GM19193 (cell line): ENCODE data around the gene ATP8A1.

Experiments used
- POLR2A ChIP-seq: IDR thresholded peaks from 4 replicates; pipeline ENCODE4 v1.6.1; 2011; ENCODE audit not compliant: insufficient read depth, insufficient read length; ENCODE audit errors: extremely low read depth

ATP8A1 gene

DNA sequence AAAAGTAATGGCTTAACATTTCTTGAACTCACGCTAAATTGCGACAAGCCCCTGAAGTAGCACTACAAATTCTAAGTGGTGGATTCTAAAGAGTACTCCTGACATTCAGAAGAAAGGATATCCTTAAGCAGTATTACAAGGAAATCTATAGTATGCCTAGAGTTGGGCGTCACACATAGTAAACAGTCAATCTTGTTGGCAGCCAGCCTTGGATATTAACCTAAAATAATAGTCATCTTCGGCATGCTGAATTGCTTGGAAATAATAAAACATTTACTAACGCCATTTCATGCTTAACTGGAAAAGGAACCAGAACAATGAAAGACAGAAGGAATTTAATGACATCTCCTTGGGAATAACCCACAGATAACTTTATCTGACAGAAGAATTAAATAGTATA is 18.6 kb downstream of the ATP8A1 start:
- TF ChIP-seq POLR2A, result no peak

DNA sequence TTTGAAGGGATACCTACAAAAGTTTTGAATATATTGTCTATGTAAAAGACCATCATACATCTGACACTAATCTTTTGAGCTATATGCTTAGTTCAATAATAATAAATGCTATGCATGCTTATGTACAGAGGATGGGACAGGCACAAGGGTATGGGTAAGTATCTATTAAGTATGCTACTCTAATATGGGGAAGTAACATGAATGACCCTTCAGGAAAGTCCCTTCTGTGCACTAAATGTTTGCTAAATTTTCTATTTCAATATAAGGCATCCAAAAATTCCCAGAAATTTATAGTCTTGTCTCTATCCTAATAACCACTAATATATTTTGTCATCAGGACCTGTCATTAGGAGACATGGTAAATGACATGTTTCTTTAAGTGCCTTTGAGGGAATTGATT is 19.0 kb downstream of the ATP8A1 start:
- no peak for TF ChIP-seq POLR2A

DNA sequence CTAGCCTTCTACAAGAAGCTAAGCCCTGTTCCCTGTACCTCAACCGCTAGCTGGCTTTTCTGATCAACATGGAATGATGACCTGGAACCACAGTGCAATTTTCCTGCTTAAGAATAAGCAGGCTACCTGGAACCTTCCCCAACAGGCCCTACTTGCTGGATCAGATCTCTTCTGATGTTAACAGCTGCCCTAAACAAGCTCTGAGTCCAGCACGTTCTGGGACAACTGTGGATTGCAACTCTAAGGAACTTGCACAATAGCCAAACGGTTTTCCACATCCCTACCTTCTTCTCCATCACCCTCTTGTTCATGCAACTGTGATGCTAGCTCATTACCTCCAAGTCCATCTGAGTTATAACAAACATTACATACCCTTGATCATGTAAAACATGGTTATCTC is 19.8 kb downstream of the ATP8A1 start:
- no peak for TF ChIP-seq POLR2A

DNA sequence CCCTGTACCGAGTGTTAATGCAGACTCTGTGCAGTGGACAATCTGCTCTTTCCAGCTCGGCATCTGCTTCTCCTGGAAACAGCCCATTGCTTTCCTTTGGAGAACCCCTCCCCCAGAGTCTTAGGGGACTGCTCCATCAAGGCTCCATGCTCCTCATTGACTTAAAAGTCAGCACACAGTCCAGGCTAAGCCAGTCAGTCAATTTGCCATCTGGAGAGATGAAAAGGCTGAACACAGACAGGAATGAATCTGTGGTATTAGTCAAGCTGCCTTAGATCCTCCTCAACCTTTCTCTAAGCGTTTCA is 20.3 kb downstream of the ATP8A1 start:
- no peak for TF ChIP-seq POLR2A

DNA sequence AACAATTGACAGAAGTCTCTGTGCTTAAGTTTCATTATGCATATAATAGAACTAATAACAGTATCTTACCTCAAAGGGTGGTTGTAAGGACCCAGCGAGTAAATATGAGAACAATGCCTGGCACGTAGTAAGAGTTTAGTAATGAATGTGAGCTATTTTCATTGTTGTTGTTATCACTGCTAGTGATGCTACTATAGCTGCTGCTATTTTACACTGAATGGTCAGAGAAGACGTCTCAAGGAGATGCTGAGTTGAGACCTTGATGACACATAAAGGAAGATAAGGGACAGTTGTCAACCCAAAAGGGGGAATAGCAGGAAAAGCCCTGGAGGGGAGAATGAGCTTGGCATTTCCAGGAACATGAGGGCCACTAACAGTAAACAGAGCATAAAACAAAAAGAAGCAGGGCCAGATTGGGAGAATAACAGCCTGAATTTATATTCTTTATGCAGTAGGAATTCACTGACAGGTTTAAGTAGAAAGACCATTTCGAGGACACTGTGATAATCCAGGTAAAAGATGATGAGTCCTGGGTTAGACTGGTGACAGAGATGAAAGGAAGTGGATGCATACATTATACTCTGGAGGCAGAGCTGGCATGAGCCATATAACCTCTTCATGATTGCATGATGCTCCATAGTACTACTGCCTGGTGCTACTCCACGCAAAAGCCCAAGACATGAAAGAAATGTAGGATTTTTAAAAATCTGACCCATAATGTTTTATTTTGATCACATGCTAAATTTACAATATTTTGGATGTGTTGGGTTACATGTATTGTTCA is 23.1 kb downstream of the ATP8A1 start:
- TF ChIP-seq POLR2A, result no peak

DNA sequence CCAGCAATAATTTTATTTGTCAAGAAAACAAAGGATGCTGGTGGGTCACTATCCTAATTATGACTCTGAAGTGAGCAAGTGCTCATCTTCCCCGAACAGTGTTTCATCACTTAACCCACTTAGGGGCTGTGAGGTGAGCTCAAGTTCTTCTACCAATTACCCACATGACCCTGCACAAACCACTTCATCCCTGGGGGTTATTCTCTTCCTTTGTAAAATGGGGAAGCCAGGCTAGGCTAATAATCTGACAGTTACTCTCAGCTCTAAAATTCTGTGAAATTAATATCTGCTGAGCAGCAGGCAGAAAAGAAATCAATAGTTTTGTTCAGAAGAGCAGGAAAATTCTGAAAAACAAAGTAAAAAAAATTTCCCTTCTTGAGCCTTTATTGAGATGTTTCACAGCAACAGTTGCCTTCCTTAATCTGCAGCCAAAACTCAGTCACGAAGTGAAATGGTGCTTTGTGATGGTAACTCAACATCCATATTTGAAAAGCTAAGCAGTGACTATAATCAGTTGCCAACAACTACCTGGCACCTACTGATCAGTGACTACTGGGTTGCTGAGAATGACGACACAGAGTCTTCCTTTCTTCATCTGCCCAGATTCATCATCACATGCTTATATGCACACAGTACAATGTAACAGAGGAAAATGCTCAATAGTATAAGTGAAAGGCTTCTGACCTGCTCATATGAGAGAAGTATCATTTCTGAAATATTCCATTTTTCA is 24.1 kb downstream of the ATP8A1 start:
- TF ChIP-seq POLR2A, result no peak

DNA sequence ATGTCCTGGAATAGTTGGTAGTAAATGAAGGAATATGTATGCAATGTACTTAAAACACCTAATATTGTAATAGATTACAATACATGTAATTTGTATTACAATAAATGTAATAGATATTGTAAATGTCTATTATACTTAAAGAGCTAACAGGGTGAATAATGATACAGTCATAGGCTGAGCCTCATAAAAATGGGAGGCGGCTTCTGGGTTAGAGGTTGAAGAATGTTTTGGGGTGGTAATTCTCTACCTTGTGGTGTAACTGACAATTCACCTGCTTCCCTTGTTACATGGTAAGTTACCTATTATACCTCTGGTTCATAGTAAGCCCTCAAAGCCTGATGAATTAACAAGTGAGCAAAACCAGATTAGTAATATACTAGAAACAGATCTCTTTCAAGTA is 26.0 kb downstream of the ATP8A1 start:
- no peak for TF ChIP-seq POLR2A

DNA sequence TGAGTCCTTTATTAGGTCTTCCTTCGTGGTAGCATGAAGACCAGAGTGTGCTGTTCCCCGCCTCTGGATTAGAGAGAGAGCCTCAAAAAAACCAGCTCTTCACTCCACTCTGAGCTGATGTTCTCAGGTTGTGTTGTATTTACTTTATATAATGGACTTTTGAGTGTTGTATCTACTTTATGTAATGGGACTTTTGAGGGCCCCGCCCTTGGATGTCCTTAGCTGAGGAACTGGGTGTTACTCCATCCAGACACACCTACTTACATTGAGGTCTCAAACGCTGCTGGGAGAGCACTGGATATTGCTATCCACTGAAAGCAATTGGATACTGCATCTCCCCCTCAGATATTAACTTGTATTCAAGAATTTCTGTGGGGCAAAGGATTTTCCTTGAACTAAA is 28.2 kb downstream of the ATP8A1 start:
- TF ChIP-seq POLR2A, result no peak

DNA sequence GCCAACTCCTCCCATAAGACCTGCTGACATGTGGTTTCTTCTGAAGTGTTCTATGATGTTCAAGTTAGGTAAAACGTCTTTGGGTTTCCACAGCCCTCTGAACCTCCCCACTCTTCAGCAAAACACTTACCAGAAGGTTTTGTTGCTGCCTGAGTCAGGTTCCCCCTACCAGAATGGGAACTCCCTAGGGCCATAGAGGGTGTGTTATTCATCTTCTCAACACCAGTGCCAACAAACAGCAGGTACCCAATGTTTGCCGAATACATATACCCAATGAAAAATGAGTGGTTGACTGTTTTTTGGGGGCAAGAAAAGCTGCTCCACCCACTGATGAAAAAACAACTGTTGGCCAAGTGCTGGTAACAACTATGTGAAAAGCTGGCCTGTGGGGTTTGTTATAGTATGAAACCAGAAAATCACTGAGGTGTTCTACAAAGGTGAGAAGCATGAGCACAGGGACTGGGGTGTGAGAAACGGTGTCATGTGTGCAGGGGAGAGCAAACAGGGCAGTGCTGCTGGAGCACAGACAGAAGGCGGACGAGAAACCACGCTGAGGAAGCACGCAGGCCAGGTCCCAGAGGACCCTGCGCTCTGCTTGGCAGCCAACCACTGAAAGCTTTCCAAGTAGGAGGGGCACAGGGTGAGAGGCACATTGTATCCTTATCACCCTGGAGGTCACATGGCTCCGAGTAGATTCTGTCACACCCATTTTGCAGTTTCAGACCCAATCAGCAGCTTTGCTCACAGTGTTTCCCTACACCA is 28.8 kb downstream of the ATP8A1 start:
- peak; percentile 66 for TF ChIP-seq POLR2A

DNA sequence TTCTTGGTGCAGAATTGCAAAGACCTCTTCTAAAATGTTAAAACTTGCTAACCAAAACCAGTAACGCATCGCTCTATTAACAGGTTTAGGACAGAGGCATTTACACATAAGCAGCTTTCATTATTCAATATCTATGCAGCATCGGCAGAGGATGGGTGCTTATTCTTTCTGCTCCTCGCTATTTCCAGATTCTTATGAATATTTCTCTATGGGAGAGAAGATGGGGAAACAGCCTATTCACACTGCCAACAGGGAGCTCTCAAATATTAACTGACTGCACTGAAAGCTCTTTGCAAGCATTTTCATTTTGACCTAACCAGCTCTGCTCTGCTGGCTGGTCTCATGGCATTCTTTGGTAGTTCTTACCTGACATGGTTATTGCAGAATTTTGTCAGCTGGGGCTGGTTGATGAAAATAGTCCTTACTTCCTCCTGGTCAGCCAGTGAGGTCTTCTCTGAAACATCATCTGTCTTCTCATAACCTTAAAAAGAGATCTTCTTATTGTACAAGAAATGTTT is 30.2 kb downstream of the ATP8A1 start:
- no peak for TF ChIP-seq POLR2A

DNA sequence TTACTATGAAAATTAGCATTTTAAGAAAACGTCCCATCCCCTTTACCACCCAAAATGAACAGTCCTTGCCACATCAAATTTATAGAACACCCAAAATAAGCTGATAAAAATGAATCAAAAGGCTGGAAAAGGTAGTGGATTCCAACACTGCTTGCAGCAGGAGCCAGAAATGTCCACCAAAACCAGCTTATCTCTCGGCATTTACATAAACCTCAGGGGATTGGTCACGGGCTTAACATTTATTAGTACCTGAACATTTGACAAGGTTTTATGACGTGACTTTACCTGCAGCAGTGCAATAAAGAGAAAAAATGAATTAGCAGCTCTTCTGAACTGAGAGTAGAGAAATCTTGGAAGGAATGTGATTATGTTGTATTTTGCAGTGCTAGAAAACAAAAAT is 31.6 kb downstream of the ATP8A1 start:
- TF ChIP-seq POLR2A, result no peak

DNA sequence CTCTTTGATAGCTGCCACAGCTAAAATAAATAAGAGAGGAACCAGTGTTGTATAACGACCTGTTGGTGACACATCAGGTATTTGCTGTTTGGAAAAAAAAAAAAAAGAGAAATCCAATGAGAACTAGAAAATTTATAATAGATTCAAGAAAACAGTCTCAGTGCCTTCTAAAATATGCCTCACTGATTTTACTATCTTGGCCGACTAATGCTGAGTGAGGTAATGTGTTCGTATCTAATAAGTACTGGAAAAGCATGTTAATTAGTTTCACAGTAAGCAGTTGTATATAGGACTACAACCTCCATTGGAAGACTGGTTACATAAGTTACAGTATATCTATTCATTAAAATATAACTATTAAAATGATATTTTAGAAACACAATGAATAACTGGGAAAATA is 32.4 kb downstream of the ATP8A1 start:
- TF ChIP-seq POLR2A, result no peak

DNA sequence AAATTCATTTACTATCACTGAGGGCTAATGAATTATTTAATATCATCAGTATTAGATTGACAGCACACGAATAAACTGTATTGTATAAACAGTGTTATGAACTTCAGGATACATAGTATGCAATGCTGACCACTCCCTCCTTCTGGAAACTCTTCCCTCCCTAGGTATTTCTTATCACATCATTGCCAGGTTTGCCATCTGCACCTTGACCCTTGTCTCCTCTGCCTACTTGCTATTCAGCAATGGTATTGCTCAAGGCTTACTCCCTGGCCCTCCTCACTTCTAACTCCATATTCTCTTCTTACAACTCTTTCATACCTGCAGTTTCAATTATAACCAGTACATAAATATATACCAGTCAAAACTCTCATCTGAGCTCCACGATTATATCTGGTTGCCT is 38.9 kb downstream of the ATP8A1 start:
- no peak for TF ChIP-seq POLR2A

DNA sequence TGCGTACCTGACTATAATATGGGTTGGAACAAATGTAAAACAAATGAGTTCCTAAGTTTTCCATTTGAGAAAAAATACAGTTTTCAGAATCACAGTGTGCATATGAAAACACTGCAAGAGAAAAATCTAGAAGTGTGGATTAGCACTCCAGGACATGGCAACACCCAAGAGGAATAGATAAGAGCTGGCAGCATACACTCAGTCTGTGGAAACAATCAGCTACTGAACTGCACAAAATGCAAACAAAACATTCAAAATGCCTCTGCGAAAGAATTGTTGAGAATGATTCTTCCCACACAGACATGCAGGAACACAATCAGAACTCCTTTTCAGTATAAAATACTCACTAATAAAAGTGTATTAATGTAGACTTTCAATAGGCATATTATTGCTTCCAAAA is 39.9 kb downstream of the ATP8A1 start:
- no peak for TF ChIP-seq POLR2A

DNA sequence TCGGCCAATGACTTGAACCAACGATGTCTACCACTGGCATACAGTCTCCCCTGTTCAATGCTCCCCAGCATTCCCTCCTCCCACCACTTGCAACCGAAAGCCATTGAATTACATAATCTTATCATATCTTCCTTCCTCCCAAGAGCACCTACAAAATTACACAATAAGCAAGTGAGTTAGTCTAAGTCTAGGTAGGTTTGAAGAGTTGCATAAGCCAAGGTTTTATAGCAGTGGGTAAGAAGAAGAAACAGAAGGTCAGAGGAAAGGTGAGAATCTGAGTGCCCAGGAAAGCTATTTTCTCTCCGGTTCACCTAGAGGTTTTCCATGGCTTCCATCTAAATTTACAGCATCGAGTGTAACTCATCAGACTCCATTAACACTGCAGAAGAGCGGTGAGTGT is 40.3 kb downstream of the ATP8A1 start:
- no peak for TF ChIP-seq POLR2A
